C4-2B (cell line): ENCODE measurements around the gene CLEC20A.

Experiments used
- ZFX ChIP-seq: fragments of 450-650 bp; IDR thresholded peaks from 2 replicates; pipeline ENCODE4 v1.6.1; 2017
- TF ChIP-seq, protein P1 (sequence below): fragments of 450-650 bp; conservative IDR thresholded peaks from 2 replicates; pipeline ENCODE4 v1.5.1; 2017; ENCODE audit warnings: mild to moderate bottlenecking

- TF ChIP-seq, protein P1, sequence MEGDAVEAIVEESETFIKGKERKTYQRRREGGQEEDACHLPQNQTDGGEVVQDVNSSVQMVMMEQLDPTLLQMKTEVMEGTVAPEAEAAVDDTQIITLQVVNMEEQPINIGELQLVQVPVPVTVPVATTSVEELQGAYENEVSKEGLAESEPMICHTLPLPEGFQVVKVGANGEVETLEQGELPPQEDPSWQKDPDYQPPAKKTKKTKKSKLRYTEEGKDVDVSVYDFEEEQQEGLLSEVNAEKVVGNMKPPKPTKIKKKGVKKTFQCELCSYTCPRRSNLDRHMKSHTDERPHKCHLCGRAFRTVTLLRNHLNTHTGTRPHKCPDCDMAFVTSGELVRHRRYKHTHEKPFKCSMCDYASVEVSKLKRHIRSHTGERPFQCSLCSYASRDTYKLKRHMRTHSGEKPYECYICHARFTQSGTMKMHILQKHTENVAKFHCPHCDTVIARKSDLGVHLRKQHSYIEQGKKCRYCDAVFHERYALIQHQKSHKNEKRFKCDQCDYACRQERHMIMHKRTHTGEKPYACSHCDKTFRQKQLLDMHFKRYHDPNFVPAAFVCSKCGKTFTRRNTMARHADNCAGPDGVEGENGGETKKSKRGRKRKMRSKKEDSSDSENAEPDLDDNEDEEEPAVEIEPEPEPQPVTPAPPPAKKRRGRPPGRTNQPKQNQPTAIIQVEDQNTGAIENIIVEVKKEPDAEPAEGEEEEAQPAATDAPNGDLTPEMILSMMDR, result no peak
- TF ChIP-seq ZFX, result no peak
These were observed 3.4 kb downstream of the CLEC20A start for GRCh38 chr1:178493301-178493741.
